ENCODE results near the gene MS4A2. TPM values are rescaled to one million over a fixed set of nuclear protein-coding genes. Genes with fewer than 3 reads are reported as not detected.

Gene MS4A2
- total RNA-seq, 1 donor from 2014 or later: not detected

DNA sequence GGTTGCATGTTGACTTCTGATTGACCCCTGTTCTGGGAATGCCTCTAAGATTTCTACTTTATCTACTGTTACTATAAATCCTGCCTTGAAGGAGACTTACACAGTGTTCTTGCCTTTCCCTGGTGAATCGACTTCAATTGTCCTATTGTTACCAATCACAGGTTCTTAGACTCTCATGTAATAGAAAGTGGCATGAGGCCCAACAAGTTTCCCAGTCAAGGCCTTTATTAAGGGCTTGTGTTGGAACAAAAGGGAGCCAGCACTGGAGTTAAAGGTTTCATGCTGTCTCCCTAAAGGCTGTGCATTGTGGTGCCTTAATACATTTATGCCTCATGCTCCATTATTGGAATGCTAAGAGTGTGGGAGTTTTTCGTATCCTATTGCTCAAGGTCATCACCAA lies 23.3 kb downstream of the MS4A2 start:
- Histone ChIP-seq H3K27me3 (ENCODE audit: control insufficient read depth, insufficient read depth, low read length) (no peaks in the 10 kb centered on the region), H3K4me3 (ENCODE audit: low read depth, low read length) (no peak overlapping the region), H3K36me3 (ENCODE audit: control insufficient read depth, insufficient read depth, low read length) (no peaks in the 10 kb centered on the region)
- TF ChIP-seq, protein P1, sequence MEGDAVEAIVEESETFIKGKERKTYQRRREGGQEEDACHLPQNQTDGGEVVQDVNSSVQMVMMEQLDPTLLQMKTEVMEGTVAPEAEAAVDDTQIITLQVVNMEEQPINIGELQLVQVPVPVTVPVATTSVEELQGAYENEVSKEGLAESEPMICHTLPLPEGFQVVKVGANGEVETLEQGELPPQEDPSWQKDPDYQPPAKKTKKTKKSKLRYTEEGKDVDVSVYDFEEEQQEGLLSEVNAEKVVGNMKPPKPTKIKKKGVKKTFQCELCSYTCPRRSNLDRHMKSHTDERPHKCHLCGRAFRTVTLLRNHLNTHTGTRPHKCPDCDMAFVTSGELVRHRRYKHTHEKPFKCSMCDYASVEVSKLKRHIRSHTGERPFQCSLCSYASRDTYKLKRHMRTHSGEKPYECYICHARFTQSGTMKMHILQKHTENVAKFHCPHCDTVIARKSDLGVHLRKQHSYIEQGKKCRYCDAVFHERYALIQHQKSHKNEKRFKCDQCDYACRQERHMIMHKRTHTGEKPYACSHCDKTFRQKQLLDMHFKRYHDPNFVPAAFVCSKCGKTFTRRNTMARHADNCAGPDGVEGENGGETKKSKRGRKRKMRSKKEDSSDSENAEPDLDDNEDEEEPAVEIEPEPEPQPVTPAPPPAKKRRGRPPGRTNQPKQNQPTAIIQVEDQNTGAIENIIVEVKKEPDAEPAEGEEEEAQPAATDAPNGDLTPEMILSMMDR (IDR thresholded peaks at IDR 0.05; ENCODE audit: insufficient read depth, low read length, poor library complexity, severe bottlenecking): no peak
- no peak for DNase-seq (ENCODE audit: low read depth)

DNA sequence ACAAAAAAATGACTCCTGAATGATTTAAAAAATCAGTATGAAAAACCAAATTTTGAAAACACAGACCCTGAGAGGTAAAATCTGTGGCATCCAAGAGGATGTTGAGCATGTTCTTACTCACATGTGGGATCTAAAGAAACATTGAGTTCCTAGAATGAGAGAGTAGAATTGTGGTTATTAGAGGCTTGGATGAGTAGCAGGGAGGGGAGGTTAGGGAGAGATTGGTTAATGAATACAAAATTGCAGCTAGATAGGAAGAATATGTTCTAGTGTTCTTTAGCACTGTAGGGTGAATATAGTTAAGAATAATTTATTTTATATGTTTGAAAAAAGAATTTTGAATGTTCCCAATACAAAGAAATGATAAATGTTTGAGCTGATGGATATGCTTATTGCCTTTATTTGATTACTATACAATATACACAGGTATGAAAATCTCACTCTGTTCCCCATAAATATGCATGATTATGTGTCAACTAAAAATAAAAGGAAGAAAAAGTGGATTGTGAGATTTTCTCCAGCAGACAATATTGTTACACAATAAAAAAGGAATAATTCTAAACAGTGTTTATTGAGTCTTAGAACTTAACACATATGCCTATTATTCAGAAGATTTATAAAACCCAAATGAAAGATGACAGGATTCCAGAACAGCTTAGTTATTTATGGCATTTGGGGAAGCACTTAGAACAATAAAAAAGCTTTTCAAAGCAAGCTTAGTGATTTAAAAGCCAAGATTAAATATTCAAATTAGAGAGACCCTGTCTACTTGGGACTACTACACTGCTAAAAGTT lies 28.7 kb downstream of the MS4A2 start:
- H3K4me3 ChIP-seq (ENCODE audit: low read depth, low read length): no peak overlapping the region
- no peaks in the 10 kb centered on the region for H3K27me3 ChIP-seq (ENCODE audit: control insufficient read depth, insufficient read depth, low read length)
- H3K36me3 ChIP-seq (ENCODE audit: control insufficient read depth, insufficient read depth, low read length): no peaks in the 10 kb centered on the region
- TF ChIP-seq, protein P1 (IDR thresholded peaks at IDR 0.05; ENCODE audit: insufficient read depth, low read length, poor library complexity, severe bottlenecking): no peak
- no peak for DNase-seq (ENCODE audit: low read depth)

DNA sequence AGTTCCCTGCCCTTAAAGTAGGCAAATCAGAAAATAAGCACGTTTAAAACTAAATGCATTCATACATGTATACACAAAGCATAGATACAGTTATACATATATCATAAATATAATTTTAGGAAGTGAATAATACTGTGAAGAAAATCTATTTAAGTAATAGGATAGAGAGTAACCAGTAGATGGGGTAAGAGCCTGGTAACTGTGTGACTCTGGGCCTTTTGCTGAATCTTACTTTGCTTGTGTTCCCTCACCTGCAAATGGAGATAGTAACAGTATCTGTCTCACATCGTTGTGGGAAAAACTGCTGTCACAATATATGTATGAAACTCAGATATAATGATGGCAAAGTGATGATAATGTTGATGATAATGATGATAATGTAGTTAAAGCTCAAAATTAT lies 29.9 kb downstream of the MS4A2 start:
- TF ChIP-seq, protein P1 (IDR thresholded peaks at IDR 0.05; ENCODE audit: insufficient read depth, low read length, poor library complexity, severe bottlenecking): no peak
- DNase-seq (ENCODE audit: low read depth): no peak
- no peak overlapping the region for H3K4me3 ChIP-seq (ENCODE audit: low read depth, low read length)
- no peaks in the 10 kb centered on the region for H3K27me3 ChIP-seq (ENCODE audit: control insufficient read depth, insufficient read depth, low read length)
- no peaks in the 10 kb centered on the region for H3K36me3 ChIP-seq (ENCODE audit: control insufficient read depth, insufficient read depth, low read length)

DNA sequence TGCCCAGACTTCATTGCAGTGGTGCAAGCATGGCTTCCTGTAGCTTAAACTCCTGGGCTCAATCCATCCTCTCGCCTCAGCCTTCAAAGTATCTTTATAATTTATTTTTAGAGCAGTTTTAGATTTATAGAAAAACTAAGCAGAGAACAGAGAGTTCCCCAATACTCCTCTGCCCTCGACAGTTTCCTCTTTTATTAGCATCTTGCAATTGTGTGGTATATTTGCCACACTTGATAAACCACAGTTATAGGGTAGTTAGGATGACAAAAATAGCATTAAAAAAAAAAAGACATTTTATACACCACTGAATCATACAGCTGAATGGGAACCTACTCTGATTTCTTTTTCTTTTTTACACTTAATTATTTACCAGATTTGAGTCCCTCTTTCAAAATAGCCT lies 31.2 kb downstream of the MS4A2 start:
- no peak for DNase-seq (ENCODE audit: low read depth)
- H3K36me3 ChIP-seq (ENCODE audit: control insufficient read depth, insufficient read depth, low read length): no peaks in the 10 kb centered on the region
- TF ChIP-seq, protein P1 (IDR thresholded peaks at IDR 0.05; ENCODE audit: insufficient read depth, low read length, poor library complexity, severe bottlenecking): no peak
- no peaks in the 10 kb centered on the region for H3K27me3 ChIP-seq (ENCODE audit: control insufficient read depth, insufficient read depth, low read length)
- no peak overlapping the region for H3K4me3 ChIP-seq (ENCODE audit: low read depth, low read length)

DNA sequence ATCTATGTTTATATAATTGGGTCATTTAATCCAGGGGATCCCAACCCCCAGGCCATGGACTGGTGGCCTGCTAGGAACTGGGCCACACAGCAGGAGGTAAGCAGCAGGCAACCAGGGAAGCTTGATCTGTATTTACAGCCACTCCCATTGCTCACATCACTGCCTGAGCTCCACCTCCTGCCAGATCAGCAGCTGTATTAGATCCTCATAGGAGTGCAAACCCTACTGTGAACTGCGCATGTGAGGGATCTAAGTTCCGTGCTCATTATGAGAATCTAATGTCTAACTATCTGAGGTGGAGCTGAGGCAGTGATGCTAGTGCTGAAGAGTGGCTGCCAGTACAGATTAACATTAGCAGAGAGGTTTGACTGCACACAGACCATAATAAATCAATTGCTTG lies 32.8 kb downstream of the MS4A2 start:
- TF ChIP-seq, protein P1 (IDR thresholded peaks at IDR 0.05; ENCODE audit: insufficient read depth, low read length, poor library complexity, severe bottlenecking): no peak
- H3K36me3 ChIP-seq (ENCODE audit: control insufficient read depth, insufficient read depth, low read length): no peaks in the 10 kb centered on the region
- H3K27me3 ChIP-seq (ENCODE audit: control insufficient read depth, insufficient read depth, low read length): no peaks in the 10 kb centered on the region
- DNase-seq (ENCODE audit: low read depth): no peak
- no peak overlapping the region for H3K4me3 ChIP-seq (ENCODE audit: low read depth, low read length)
